Psoas muscle (tissue), 8 donors: ENCODE results near the gene SLTM. TPM values are rescaled to one million over a fixed set of nuclear protein-coding genes. Genes with fewer than 3 reads are reported as not detected.
A peak's percentile ranks its signal among the peaks of the same experiment; 100 is the strongest.
"Not testable (repeated sequence)": the region's sequence is repeated elsewhere in the genome, so short reads cannot be mapped to it uniquely, and the experiment has no call there.

ENCODE experiments used
- ATAC-seq, 4 donors: fragments of 200-7000 bp; cut with Tn5 transposase; one replicate each; pipeline ENCODE4 v1.9.1; 2020; ENCODE audit warnings: moderate library complexity in 3 of 4, mild to moderate bottlenecking in 2 of 4
- DNase-seq, 2 donors: peaks; one replicate each; pipeline ENCODE4 v3.0.0-alpha.2; 2020
- H3K27ac ChIP-seq: fragments of 200-600 bp; one replicate; pipeline ENCODE4 v1.8.0; 2022
- H3K27me3 ChIP-seq, 3 donors: fragments of 200-600 bp in 1 of 3; one replicate each; pipeline versions ENCODE4 v1.6.1 to v1.8.0; 2013 to 2022; ENCODE audit warnings: low read length in 2 of 3, mild to moderate bottlenecking in 2 of 3, moderate library complexity in 1 of 3; ENCODE audit not compliant: insufficient read depth in 3 of 3
- H3K36me3 ChIP-seq, 2 donors: fragments of 200-600 bp in 1 of 2; one replicate each; pipeline versions ENCODE4 v1.6.1 to v1.8.0; 2013 to 2022; ENCODE audit warnings: low read depth in 1 of 2, mild to moderate bottlenecking in 1 of 2, moderate library complexity in 1 of 2; ENCODE audit not compliant: insufficient read depth in 1 of 2
- H3K4me1 ChIP-seq: fragments of 200-600 bp; one replicate; pipeline ENCODE4 v1.8.0; 2022
- H3K4me3 ChIP-seq: fragments of 200-600 bp; one replicate; pipeline ENCODE4 v1.8.0; 2022; ENCODE audit warnings: mild to moderate bottlenecking
- H3K9me3 ChIP-seq: fragments of 200-600 bp; one replicate; pipeline ENCODE4 v1.8.0; 2022
- WGBS, 3 donors: extraction: QIAGEN DNeasy Blood & Tissue Kit; methylation state at CpG; one replicate each; pipeline versions ENCODE4 v1.1.6 to v1.1.7; 2013; 5-methylcytosine and 5-hydroxymethylcytosine counted together
- intact Hi-C, 2 donors: fragments of 100-400 bp; cut with DNase I; formaldehyde crosslinking; loops; one replicate each; pipeline versions ENCODE4 v1.11.0 to v1.14.2; 2022
- polyA plus RNA-seq, 3 donors: library from polyadenylated mRNA; stranded (reverse); fragments of 200-250 nt; gene quantifications; one replicate each; pipeline ENCODE4 v1.2.3, GENCODE V29; 2013
- total RNA-seq, 4 donors: library from RNA; stranded (reverse); fragmentation: NEBNext Ultra II Directional in 2 of 4; extraction: Animal tissue kit (Norgen Biotek cat#: 25700) in 2 of 4; gene quantifications; one replicate each; pipeline versions ENCODE4 v1.2.1 to v1.2.4, GENCODE V29; 2021 to 2023
- TF ChIP-seq, protein P1 (sequence below): fragments of 200-600 bp; IDR thresholded peaks from one replicate; pipeline ENCODE4 v1.8.0; 2022; ENCODE audit warnings: antibody characterized with exemption
- donor health status: healthy with polysubstance abuse.
- donor health status: DM: no; HTN: no; CAD: no; lungs with moderate emphysema.
- donor health status: Bipolar disorder and iron deficiency.
- donor health status: healthy.
- donor health status: DM: yes; HTN: yes; CAD: no.
- donor health status: DM: no; HTN: no; CAD: no.
- donor health status: DM: no; HTN: no; CAD: no.
- donor health status: DM: yes; HTN: yes; CAD: no.

The SLTM gene
- total and polyA plus RNA-seq, 7 donors = 32.6 to 67.4 (median 42.9) TPM

DNA sequence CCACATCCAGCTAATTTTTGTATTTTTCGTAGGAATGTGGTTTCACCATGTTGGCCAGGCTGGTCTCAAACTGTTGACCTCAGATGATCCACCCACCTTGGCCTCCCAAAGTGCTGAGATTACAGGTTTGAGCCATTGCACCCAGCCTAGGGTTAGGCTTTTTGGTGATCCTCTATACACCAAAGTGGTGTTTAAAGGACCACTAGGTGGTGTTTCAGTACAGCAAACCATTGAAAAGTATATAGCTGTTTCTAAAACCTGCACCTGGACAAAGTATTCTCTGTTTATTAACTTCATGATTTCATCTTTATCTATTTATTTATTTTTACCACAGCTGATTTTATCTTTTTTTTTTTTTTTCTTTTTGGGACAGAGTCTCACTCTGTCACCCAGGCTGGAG, 94.0 kb downstream of the SLTM start:
- Histone ChIP-seq H3K4me3 (no peak overlapping the region), H3K27ac (no peak overlapping the region), H3K4me1 (no peaks in the 10 kb centered on the region), H3K9me3 (no peaks in the 10 kb centered on the region), H3K27me3 (no peaks in the 10 kb centered on the region), H3K36me3 (peaks cover 0 to 12% of the 10 kb centered on the region in 2 donors)
- intact Hi-C loops = no loop called here
- TF ChIP-seq, protein P1, sequence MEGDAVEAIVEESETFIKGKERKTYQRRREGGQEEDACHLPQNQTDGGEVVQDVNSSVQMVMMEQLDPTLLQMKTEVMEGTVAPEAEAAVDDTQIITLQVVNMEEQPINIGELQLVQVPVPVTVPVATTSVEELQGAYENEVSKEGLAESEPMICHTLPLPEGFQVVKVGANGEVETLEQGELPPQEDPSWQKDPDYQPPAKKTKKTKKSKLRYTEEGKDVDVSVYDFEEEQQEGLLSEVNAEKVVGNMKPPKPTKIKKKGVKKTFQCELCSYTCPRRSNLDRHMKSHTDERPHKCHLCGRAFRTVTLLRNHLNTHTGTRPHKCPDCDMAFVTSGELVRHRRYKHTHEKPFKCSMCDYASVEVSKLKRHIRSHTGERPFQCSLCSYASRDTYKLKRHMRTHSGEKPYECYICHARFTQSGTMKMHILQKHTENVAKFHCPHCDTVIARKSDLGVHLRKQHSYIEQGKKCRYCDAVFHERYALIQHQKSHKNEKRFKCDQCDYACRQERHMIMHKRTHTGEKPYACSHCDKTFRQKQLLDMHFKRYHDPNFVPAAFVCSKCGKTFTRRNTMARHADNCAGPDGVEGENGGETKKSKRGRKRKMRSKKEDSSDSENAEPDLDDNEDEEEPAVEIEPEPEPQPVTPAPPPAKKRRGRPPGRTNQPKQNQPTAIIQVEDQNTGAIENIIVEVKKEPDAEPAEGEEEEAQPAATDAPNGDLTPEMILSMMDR = peak; percentile 5
- 79 to 96% (median 82%) methylated on average over 1 of the region's 1 CpG for WGBS, 3 donors
- no peak for ATAC-seq
- DNase-seq = no peak

GRCh38 chr15:58833681-58834426, 99.6 kb downstream of the SLTM start:
- H3K9me3 ChIP-seq, DNase-seq, intact Hi-C loops, H3K4me3 ChIP-seq, ATAC-seq, H3K27me3 ChIP-seq, H3K27ac ChIP-seq, H3K4me1 ChIP-seq: not testable (repeated sequence)
- WGBS, 3 donors = 73 to 78% (median 76%) methylated on average over 9 of the region's 9 CpGs
- H3K36me3 ChIP-seq = peaks cover 0 to 36% of the 10 kb centered on the region in 2 donors

GRCh38 chr15:58830556-58830955, 102.9 kb downstream of the SLTM start:
- WGBS, 3 donors = 69 to 81% (median 78%) methylated on average over 2 of the region's 2 CpGs

More at GRCh38 chr15:58830556-58830955, 102.9 kb downstream of the SLTM start:
- Histone ChIP-seq H3K36me3 (peaks cover 0 to 45% of the 10 kb centered on the region in 2 donors), H3K4me3 (no peak overlapping the region), H3K9me3 (no peaks in the 10 kb centered on the region), H3K27ac (no peak overlapping the region), H3K4me1 (no peaks in the 10 kb centered on the region), H3K27me3 (no peaks in the 10 kb centered on the region)
- no peak for DNase-seq
- TF ChIP-seq, protein P1 = no peak
- intact Hi-C loops = no loop called here
- ATAC-seq = no peak

Other genes with a start within 250 kb of the SLTM start
- gene ADAM10, start 184.0 kb downstream of the SLTM start, total RNA-seq = 10 to 100 TPM; 33.1 to 37.9 (median 36.5) TPM
- gene ADAM10, start 184.0 kb downstream of the SLTM start, polyA plus RNA-seq = 10 to 100 TPM in 2 of 3 donors, 1 to 10 TPM in 1; 7.9 to 24.7 (median 10.8) TPM
- gene MINDY2, start 162.4 kb downstream of the SLTM start, total RNA-seq = 10 to 100 TPM in 1 of 4 donors, 1 to 10 TPM in 3; 6.0 to 11.3 (median 8.5) TPM
- 1 to 10 TPM; 3.3 to 6.0 (median 3.4) TPM for gene MINDY2, start 162.4 kb downstream of the SLTM start, polyA plus RNA-seq
- gene RNF111, start 54.0 kb upstream of the SLTM start, total RNA-seq = 10 to 100 TPM; 18.3 to 26.9 (median 23.2) TPM
- gene RNF111, start 54.0 kb upstream of the SLTM start, polyA plus RNA-seq = 10 to 100 TPM in 1 of 3 donors, 1 to 10 TPM in 2; 8.3 to 17.2 (median 8.9) TPM
- under 1 TPM in 2 of 4 donors, not detected in 2; 0.18 to 0.25 TPM for gene CCNB2, start 171.5 kb upstream of the SLTM start, total RNA-seq
- gene CCNB2, start 171.5 kb upstream of the SLTM start, polyA plus RNA-seq = under 1 TPM; 0.12 to 0.17 (median 0.17) TPM